ENCODE results near the gene TNFSF15.
"Not testable (repeated sequence)": the region's sequence is repeated elsewhere in the genome, so short reads cannot be mapped to it uniquely, and the experiment has no call there.

Gene TNFSF15

DNA sequence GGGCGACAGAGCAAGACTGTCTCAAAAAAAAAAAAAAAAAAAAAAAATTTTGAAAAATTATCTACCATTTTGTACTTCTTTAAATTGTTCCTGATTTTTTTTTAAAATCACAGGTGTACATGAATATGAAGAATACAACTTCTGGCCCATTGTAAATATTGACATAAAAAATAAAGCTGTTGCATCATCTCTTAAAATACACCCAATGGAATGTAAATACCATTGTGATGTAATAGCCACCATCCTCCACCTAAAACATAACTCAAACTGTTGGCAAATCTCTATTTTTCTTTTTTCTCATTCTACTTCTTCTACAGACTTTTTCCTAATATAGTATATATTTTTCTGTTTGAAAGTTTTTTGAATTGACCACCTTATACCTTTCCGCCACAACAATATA lies 62.9 kb downstream of the TNFSF15 start:
- DNase-seq = no peak
- no peak overlapping the region for H3K27ac ChIP-seq
- H3K4me3 ChIP-seq (ENCODE audit: low read depth, low read length) = no peak overlapping the region
- H3K27me3 ChIP-seq (ENCODE audit: insufficient read depth, low read depth, severe bottlenecking) = no peaks in the 10 kb centered on the region
- TF ChIP-seq, protein P1, sequence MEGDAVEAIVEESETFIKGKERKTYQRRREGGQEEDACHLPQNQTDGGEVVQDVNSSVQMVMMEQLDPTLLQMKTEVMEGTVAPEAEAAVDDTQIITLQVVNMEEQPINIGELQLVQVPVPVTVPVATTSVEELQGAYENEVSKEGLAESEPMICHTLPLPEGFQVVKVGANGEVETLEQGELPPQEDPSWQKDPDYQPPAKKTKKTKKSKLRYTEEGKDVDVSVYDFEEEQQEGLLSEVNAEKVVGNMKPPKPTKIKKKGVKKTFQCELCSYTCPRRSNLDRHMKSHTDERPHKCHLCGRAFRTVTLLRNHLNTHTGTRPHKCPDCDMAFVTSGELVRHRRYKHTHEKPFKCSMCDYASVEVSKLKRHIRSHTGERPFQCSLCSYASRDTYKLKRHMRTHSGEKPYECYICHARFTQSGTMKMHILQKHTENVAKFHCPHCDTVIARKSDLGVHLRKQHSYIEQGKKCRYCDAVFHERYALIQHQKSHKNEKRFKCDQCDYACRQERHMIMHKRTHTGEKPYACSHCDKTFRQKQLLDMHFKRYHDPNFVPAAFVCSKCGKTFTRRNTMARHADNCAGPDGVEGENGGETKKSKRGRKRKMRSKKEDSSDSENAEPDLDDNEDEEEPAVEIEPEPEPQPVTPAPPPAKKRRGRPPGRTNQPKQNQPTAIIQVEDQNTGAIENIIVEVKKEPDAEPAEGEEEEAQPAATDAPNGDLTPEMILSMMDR (IDR thresholded peaks at IDR 0.05; ENCODE audit: low read depth, low read length) = no peak
- H3K9me3 ChIP-seq (ENCODE audit: severe bottlenecking) = no peaks in the 10 kb centered on the region
- H3K36me3 ChIP-seq = no peaks in the 10 kb centered on the region

- H3K27me3 ChIP-seq (ENCODE audit: insufficient read depth, low read depth, severe bottlenecking); H3K4me3 ChIP-seq (ENCODE audit: low read depth, low read length); DNase-seq: not testable (repeated sequence)
Observed at GRCh38 chr9:114741521-114741920, 64.3 kb downstream of the TNFSF15 start.

DNA sequence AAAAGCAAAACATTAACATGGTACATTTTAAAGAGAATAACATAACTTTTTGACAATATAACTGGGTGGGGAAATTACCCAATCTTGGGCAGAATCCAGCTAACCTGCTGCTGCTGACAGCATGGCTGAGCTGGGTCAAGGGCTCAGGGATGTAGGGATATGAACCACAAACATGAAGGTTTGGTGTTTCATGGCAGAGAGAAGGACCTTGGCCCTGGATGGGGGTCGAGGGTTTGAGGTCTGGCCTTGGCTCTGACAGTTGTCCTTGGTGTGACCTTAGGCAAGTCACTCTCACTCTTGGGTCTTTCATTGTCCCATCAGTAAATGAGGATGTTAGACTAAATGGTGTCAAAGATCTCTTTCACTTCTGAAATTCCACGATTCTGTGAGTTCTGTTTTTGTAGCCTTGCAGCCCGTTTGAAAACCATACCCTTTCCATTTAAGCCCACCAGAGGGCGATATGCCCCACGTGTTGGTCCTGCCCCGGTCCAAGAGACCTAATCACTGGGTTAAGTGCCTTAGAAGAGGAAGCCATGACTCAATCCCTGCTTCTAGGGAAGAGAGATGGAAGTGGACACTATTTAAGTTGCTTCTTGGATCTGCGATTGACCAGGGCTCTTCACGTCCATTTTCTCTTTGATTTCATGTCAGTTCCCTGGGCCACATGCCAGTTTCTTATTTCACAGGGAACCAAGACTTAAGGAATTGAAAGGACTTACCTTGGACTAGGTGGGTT lies 67.1 kb downstream of the TNFSF15 start:
- no peaks in the 10 kb centered on the region for H3K36me3 ChIP-seq
- no peak overlapping the region for H3K4me3 ChIP-seq (ENCODE audit: low read depth, low read length)
- H3K27me3 ChIP-seq (ENCODE audit: insufficient read depth, low read depth, severe bottlenecking) = no peaks in the 10 kb centered on the region
- DNase-seq = peak; percentile 78
- no peaks in the 10 kb centered on the region for H3K9me3 ChIP-seq (ENCODE audit: severe bottlenecking)
- H3K27ac ChIP-seq = no peak overlapping the region
- TF ChIP-seq, protein P1 (IDR thresholded peaks at IDR 0.05; ENCODE audit: low read depth, low read length) = peak; percentile 78

More at GRCh38 chr9:114741521-114741920, 64.3 kb downstream of the TNFSF15 start:
- H3K27ac ChIP-seq; H3K9me3 ChIP-seq (ENCODE audit: severe bottlenecking); H3K36me3 ChIP-seq: not testable (repeated sequence)

- TF ChIP-seq, protein P1 (IDR thresholded peaks at IDR 0.05; ENCODE audit: low read depth, low read length) = no peak
- H3K27me3 ChIP-seq (ENCODE audit: insufficient read depth, low read depth, severe bottlenecking) = no peaks in the 10 kb centered on the region
- H3K36me3 ChIP-seq = no peaks in the 10 kb centered on the region
- no peak for DNase-seq
- no peaks in the 10 kb centered on the region for H3K9me3 ChIP-seq (ENCODE audit: severe bottlenecking)
- H3K27ac ChIP-seq = no peak overlapping the region
- no peak overlapping the region for H3K4me3 ChIP-seq (ENCODE audit: low read depth, low read length)
Observed at GRCh38 chr9:114737847-114738246, 68.0 kb downstream of the TNFSF15 start.

DNA sequence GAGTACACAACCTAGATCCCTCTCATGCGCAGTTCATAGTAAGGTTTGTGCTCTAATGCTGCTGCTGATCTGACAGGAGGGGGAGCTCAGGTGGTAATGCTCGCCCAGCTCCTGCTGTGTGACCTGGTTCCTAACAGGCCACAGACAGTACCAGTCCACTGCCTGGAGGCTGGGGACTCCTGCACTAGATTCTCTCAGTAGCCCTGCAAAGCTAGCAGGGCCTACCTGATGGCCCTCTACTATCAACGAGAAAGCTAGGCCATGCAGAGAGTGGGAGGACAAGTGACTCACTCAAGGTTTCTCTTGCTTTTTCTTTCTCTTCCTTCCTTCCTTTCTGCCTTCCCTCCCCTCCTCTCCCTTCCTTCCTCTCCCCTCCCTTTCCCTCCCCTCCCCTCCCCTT lies 68.7 kb downstream of the TNFSF15 start:
- H3K9me3 ChIP-seq (ENCODE audit: severe bottlenecking) = no peaks in the 10 kb centered on the region
- H3K27ac ChIP-seq = no peak overlapping the region
- no peaks in the 10 kb centered on the region for H3K27me3 ChIP-seq (ENCODE audit: insufficient read depth, low read depth, severe bottlenecking)
- TF ChIP-seq, protein P1 (IDR thresholded peaks at IDR 0.05; ENCODE audit: low read depth, low read length) = peak; percentile 27; the same call in 1 of the 2 replicates
- DNase-seq = peak; percentile 45
- H3K4me3 ChIP-seq (ENCODE audit: low read depth, low read length) = no peak overlapping the region
- H3K36me3 ChIP-seq = no peaks in the 10 kb centered on the region

DNA sequence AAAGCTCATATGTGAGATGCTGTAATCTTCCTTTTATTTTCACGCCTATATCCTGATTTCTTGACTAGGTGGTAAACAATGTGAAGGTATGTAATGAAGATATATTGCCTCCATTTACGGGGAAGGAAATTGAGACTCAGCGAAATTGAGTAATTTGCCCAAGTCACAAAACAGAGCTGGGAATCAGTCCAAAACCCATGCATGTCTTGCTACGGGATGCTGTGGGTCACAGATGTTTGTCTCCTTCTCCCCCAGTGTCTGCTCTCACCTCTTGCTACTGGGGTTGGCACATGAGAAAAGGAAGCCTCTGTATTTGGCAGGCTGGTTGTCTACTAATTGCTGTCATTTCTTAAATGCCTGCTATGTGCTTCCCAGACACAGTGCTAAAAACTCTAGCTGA lies 70.1 kb downstream of the TNFSF15 start:
- TF ChIP-seq, protein P1 (IDR thresholded peaks at IDR 0.05; ENCODE audit: low read depth, low read length) = no peak
- no peaks in the 10 kb centered on the region for H3K9me3 ChIP-seq (ENCODE audit: severe bottlenecking)
- H3K27ac ChIP-seq = no peak overlapping the region
- no peak for DNase-seq
- H3K27me3 ChIP-seq (ENCODE audit: insufficient read depth, low read depth, severe bottlenecking) = no peaks in the 10 kb centered on the region
- no peaks in the 10 kb centered on the region for H3K36me3 ChIP-seq
- no peak overlapping the region for H3K4me3 ChIP-seq (ENCODE audit: low read depth, low read length)

GRCh38 chr9:114735139-114735538 lies 70.7 kb downstream of the TNFSF15 start:
- H3K27me3 ChIP-seq (ENCODE audit: insufficient read depth, low read depth, severe bottlenecking); H3K27ac ChIP-seq; DNase-seq: not testable (repeated sequence)

More at GRCh38 chr9:114735139-114735538, 70.7 kb downstream of the TNFSF15 start:
- H3K9me3 ChIP-seq (ENCODE audit: severe bottlenecking); H3K4me3 ChIP-seq (ENCODE audit: low read depth, low read length); H3K36me3 ChIP-seq: not testable (repeated sequence)

Measured in WERI-Rb-1 (cell line).